Testis (tissue), 3 donors: ENCODE measurements around the gene TRPM4. TPM values are rescaled to one million over a fixed set of nuclear protein-coding genes. Genes with fewer than 3 reads are reported as not detected.
A peak's percentile ranks its signal among the peaks of the same experiment; 100 is the strongest.

Experiments used
- DNase-seq: peaks from one replicate; pipeline ENCODE4 v3.0.0-alpha.2; 2019
- H3K27ac ChIP-seq, 2 donors: fragments of 200-600 bp; sonication (generic); one replicate each; pipeline ENCODE4 v1.5.1; 2019
- H3K27me3 ChIP-seq: fragments of 200-600 bp; sonication (generic); one replicate; pipeline ENCODE4 v1.5.1; 2019
- H3K36me3 ChIP-seq: fragments of 200-600 bp; sonication (generic); one replicate; pipeline ENCODE4 v1.5.1; 2017; ENCODE audit warnings: low read depth; ENCODE audit errors: missing control alignments
- H3K4me1 ChIP-seq: fragments of 200-600 bp; sonication (generic); one replicate; pipeline ENCODE4 v1.5.1; 2019
- H3K4me3 ChIP-seq, 2 donors: fragments of 200-600 bp; sonication (generic); one replicate each; pipeline ENCODE4 v1.5.1; 2017 to 2019
- H3K9me3 ChIP-seq: fragments of 200-600 bp; sonication (generic); one replicate; pipeline ENCODE4 v1.5.1; 2017
- CTCF ChIP-seq, 3 experiments: fragments of 450-650 bp in 2 of 3; fragments of 200-600 bp in 1 of 3; sonication (generic) in 1 of 3; IDR thresholded peaks; one replicate each; pipeline ENCODE4 v1.5.1; 2016 to 2019; ENCODE audit warnings: antibody characterized with exemption in 3 of 3, mild to moderate bottlenecking in 2 of 3, moderate library complexity in 1 of 3
- POLR2A ChIP-seq: fragments of 450-650 bp; IDR thresholded peaks from one replicate; pipeline ENCODE4 v1.6.1; 2017; ENCODE audit warnings: antibody characterized with exemption, mild to moderate bottlenecking, moderate library complexity
- WGBS, 2 donors: methylation state at CpG; one replicate each; pipeline ENCODE4 v1.1.5; 2018; 5-methylcytosine and 5-hydroxymethylcytosine counted together
- intact Hi-C: fragments of 100-400 bp; cut with DNase I; formaldehyde crosslinking; loops from one replicate; pipeline ENCODE4 v1.15.1; 2023; ENCODE audit warnings: low total_unique reads
- polyA plus RNA-seq: library from polyadenylated mRNA; stranded (reverse); fragments of 350-450 nt; fragmentation: Illumina TruSeq; extraction: RNeasy Lipid Tissue Mini Kit (QIAGEN cat#74804); gene quantifications from one replicate; pipeline ENCODE4 v1.2.3, GENCODE V29; 2014; ENCODE audit warnings: low read depth, low replicate concordance; ENCODE audit not compliant: insufficient read depth
- total RNA-seq, 2 donors: library from RNA; depleted of rRNA; stranded (reverse); fragments of >200 nt; gene quantifications; one replicate each; pipeline ENCODE4 v1.2.3, GENCODE V29; 2016

The TRPM4 gene
- total and polyA plus RNA-seq, 3 donors from 2014 or later = 16.0 to 45.7 (median 30.5) TPM

GRCh38 chr19:49210108-49210900 is 52.7 kb downstream of the TRPM4 start:
- Histone ChIP-seq H3K27ac (no peak overlapping the region), H3K4me1 (peaks cover 4% of the 10 kb centered on the region), H3K27me3 (no peaks in the 10 kb centered on the region), H3K4me3 (peak overlapping the region; percentile 10 to 45), H3K36me3 (no peaks in the 10 kb centered on the region), H3K9me3 (no peaks in the 10 kb centered on the region)
- DNase-seq = peak; percentile 85
- TF ChIP-seq POLR2A = no peak
- TF ChIP-seq CTCF (IDR thresholded peaks at IDR 0.05) = no peak
- WGBS, 2 donors = 48 to 50% methylated on average over 50 of the region's 50 CpGs
- intact Hi-C loops = loop anchor here (10.0 kb wide), 1 partner anchor 116 kb away; no protein-coding TSS in a partner anchor

GRCh38 chr19:49210901-49211451 is 53.4 kb downstream of the TRPM4 start:
- Histone ChIP-seq H3K4me1 (peaks cover 4% of the 10 kb centered on the region), H3K36me3 (no peaks in the 10 kb centered on the region), H3K9me3 (no peaks in the 10 kb centered on the region), H3K27ac (no peak overlapping the region), H3K4me3 (peak overlapping the region; percentile 10 to 45), H3K27me3 (no peaks in the 10 kb centered on the region)
- intact Hi-C loops = loop anchor here (10.0 kb wide), 1 partner anchor 116 kb away; no protein-coding TSS in a partner anchor
- 57 to 70% methylated on average over 17 to 19 of the region's 19 CpGs for WGBS, 2 donors
- TF ChIP-seq CTCF (IDR thresholded peaks at IDR 0.05) (no peak), POLR2A (no peak)
- no peak for DNase-seq

- intact Hi-C loops = loop anchor here (10.0 kb wide), 1 partner anchor 117 kb away; no protein-coding TSS in a partner anchor
- no peak overlapping the region for H3K27ac ChIP-seq
- H3K4me3 ChIP-seq = no peak overlapping the region
- TF ChIP-seq POLR2A = no peak
- no peak for TF ChIP-seq CTCF (IDR thresholded peaks at IDR 0.05)
- DNase-seq = no peak
- H3K36me3 ChIP-seq = no peaks in the 10 kb centered on the region
- peaks cover 4% of the 10 kb centered on the region for H3K4me1 ChIP-seq
- 75 to 78% methylated on average over 7 of the region's 7 CpGs for WGBS, 2 donors
- no peaks in the 10 kb centered on the region for H3K27me3 ChIP-seq
- no peaks in the 10 kb centered on the region for H3K9me3 ChIP-seq
These were observed 54.6 kb downstream of the TRPM4 start for GRCh38 chr19:49212016-49212701.

- 76 to 77% methylated on average over 12 to 13 of the region's 13 CpGs for WGBS, 2 donors
- no peaks in the 10 kb centered on the region for H3K27me3 ChIP-seq
- no peak overlapping the region for H3K4me3 ChIP-seq
- intact Hi-C loops = loop anchor here (10.0 kb wide), 1 partner anchor 119 kb away; no protein-coding TSS in a partner anchor
- H3K9me3 ChIP-seq = no peaks in the 10 kb centered on the region
- H3K4me1 ChIP-seq = no peaks in the 10 kb centered on the region
- no peak overlapping the region for H3K27ac ChIP-seq
- TF ChIP-seq CTCF (IDR thresholded peaks at IDR 0.05) = no peak
- TF ChIP-seq POLR2A = no peak
- no peaks in the 10 kb centered on the region for H3K36me3 ChIP-seq
- DNase-seq = peak; percentile 31
These were observed 56.2 kb downstream of the TRPM4 start for GRCh38 chr19:49213791-49214190.
